Adrenal gland (tissue), 12 donors: Measurements from ENCODE around the gene SYCE3. TPM values are rescaled to one million over a fixed set of nuclear protein-coding genes. Genes with fewer than 3 reads are reported as not detected.

Source experiments
- DNase-seq, 7 donors: peaks; one replicate each; pipeline ENCODE4 v3.0.0-alpha.2; 2019 to 2020
- H3K27ac ChIP-seq, 5 donors: fragments of 200-600 bp; sonication (generic) in 4 of 5; 1 replicate in 3 of 5; 2 replicates in 2 of 5; pipeline versions ENCODE4 v1.5.1 to v1.8.0; 2016 to 2020; ENCODE audit warnings: mild to moderate bottlenecking in 1 of 5
- H3K27me3 ChIP-seq: fragments of 200-600 bp; 2 replicates; pipeline ENCODE4 v1.8.0; 2021
- H3K36me3 ChIP-seq, 2 donors: fragments of 200-600 bp; replicated peaks in 1 of 2; 1 replicate in 1 of 2; 2 replicates in 1 of 2; pipeline versions ENCODE4 v1.5.1 to v1.8.0; 2018 to 2022
- H3K4me1 ChIP-seq, 2 donors: fragments of 200-600 bp; replicated peaks in 1 of 2; 1 replicate in 1 of 2; 2 replicates in 1 of 2; pipeline versions ENCODE4 v1.5.1 to v1.8.0; 2018 to 2021
- H3K4me3 ChIP-seq, 4 donors: fragments of 200-600 bp; sonication (generic) in 3 of 4; one replicate each; pipeline ENCODE4 v1.5.1; 2016 to 2018
- H3K9me3 ChIP-seq, 3 donors: fragments of 200-600 bp; sonication (generic) in 1 of 3; replicated peaks in 1 of 3; 1 replicate in 2 of 3; 2 replicates in 1 of 3; pipeline versions ENCODE4 v1.5.1 to v1.8.0; 2016 to 2021
- POLR2A ChIP-seq, 2 donors: fragments of 450-650 bp; IDR thresholded peaks; one replicate each; pipeline ENCODE4 v1.6.1; 2017; ENCODE audit warnings: antibody characterized with exemption in 2 of 2, mild to moderate bottlenecking in 2 of 2, moderate library complexity in 1 of 2
- WGBS, 4 donors: extraction: QIAGEN DNeasy Blood & Tissue Kit in 2 of 4; methylation state at CpG; one replicate each; pipeline versions ENCODE4 v1.1.5 to v1.1.7; 2013 to 2017; 5-methylcytosine and 5-hydroxymethylcytosine counted together
- intact Hi-C, 2 donors: fragments of 100-400 bp; cut with DNase I; formaldehyde crosslinking; loops; one replicate each; pipeline versions ENCODE4 v1.14.1 to v1.15.0; 2022 to 2023
- polyA plus RNA-seq, 3 donors: library from polyadenylated mRNA; stranded (reverse); fragments of 200-250 nt in 2 of 3; fragments of 350-450 nt in 1 of 3; fragmentation: Illumina TruSeq in 1 of 3; extraction: RNeasy Lipid Tissue Mini Kit (QIAGEN cat#74804) in 1 of 3; gene quantifications; one replicate each; pipeline ENCODE4 v1.2.3, GENCODE V29; 2013 to 2014
- total RNA-seq, 9 donors: library from RNA; depleted of rRNA in 4 of 9; stranded (reverse); fragments of >200 nt in 4 of 9; fragments of 120-200 nt in 1 of 9; fragmentation: NEBNext Ultra II Directional in 1 of 9; extraction: Animal tissue kit (Norgen Biotek cat#: 25700) in 1 of 9; gene quantifications; one replicate each; pipeline versions ENCODE4 v1.1.0 to v1.2.4, GENCODE V29; 2013 to 2023
- TF ChIP-seq, protein P1 (sequence below), 6 experiments: fragments of 450-650 bp in 4 of 6; fragments of 200-600 bp in 2 of 6; sonication (generic) in 1 of 6; IDR thresholded peaks; 1 replicate in 5 of 6; 2 replicates in 1 of 6; pipeline versions ENCODE4 v1.5.1 to v1.8.0; 2016 to 2021; ENCODE audit warnings: antibody characterized with exemption in 6 of 6, mild to moderate bottlenecking in 2 of 6, moderate library complexity in 1 of 6
- donor health status: healthy with polysubstance abuse.
- donor health status: Bipolar disorder and iron deficiency.
- donor health status: DM: yes; HTN: yes; CAD: no.
- donor health status: DM: no; HTN: no; CAD: no.
- donor health status: DM: no; HTN: no; CAD: no.
- donor health status: DM: yes; HTN: yes; CAD: no.

Gene SYCE3
- total and polyA plus RNA-seq, 12 donors: 0.57 to 7.2 (median 0.87) TPM; not detected in 5

DNA sequence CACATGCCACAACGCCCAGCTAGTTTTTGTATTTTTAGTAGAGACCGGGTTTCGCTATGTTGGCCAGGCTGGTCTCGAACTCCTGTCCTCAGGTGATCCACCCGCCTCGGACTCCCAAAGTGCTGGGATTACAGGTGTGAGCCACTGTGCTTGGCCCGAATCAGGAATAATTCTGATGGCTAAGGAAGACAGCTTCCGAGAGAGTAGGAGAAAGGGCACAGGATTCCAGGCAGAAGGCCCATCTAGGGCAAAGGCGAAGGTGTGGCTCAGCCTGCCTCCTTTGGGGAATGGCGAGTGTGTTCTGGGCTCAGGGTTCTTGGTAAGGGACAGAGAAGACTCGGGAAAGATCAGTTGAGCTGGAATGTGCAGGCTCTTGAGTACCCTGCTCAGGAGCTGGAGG is 1.6 kb upstream of the SYCE3 start:
- intact Hi-C loops: no loop called here
- TF ChIP-seq, protein P1, sequence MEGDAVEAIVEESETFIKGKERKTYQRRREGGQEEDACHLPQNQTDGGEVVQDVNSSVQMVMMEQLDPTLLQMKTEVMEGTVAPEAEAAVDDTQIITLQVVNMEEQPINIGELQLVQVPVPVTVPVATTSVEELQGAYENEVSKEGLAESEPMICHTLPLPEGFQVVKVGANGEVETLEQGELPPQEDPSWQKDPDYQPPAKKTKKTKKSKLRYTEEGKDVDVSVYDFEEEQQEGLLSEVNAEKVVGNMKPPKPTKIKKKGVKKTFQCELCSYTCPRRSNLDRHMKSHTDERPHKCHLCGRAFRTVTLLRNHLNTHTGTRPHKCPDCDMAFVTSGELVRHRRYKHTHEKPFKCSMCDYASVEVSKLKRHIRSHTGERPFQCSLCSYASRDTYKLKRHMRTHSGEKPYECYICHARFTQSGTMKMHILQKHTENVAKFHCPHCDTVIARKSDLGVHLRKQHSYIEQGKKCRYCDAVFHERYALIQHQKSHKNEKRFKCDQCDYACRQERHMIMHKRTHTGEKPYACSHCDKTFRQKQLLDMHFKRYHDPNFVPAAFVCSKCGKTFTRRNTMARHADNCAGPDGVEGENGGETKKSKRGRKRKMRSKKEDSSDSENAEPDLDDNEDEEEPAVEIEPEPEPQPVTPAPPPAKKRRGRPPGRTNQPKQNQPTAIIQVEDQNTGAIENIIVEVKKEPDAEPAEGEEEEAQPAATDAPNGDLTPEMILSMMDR (IDR thresholded peaks at IDR 0.05): no peak
- no peak for TF ChIP-seq POLR2A (IDR thresholded peaks at IDR 0.05)
- Histone ChIP-seq H3K27me3 (no peaks in the 10 kb centered on the region), H3K27ac (no peak overlapping the region), H3K9me3 (no peaks in the 10 kb centered on the region), H3K4me1 (peaks cover 6 to 8% of the 10 kb centered on the region in 2 donors), H3K36me3 (no peaks in the 10 kb centered on the region), H3K4me3 (no peak overlapping the region)
- WGBS, 4 donors: 84 to 95% (median 89%) methylated on average over 11 of the region's 11 CpGs
- DNase-seq: no peak

DNA sequence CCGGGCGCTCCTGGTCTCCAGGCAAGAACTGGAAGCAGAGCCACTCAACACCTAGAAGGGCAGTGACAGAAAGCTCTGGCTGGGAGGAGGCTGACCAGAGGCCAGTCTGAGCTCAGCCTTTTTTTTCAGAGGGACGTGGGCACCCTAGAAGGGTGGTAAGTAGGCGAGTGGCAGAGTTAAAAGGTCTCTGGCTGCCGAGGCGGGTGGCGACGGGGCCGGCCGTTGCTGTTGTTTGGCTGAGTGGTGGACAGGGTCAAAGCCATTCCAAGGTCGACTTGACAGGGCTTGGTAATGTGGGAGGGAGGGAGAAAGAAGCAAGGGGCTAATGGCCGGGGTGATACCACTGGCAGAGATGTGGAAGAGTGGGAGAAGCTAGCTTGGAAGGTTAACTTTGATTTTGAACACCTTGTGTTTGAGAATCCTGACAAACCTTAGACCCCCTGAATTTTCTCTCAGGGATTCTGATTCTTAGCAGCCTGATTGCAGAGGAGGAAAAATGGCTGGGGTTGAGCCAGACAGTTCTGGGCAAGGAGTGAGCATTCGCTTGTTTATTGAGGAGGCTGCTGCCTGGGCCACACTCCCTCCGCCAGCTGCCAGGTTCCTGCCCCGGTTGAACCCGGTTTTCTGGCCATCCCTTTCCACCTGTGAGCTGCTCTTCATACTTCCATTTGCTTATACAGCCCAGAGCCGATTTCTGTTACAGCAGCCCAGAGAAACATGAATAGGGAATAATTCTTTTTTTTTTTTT is 868 bp upstream of the SYCE3 start:
- Histone ChIP-seq H3K9me3 (no peaks in the 10 kb centered on the region), H3K36me3 (no peaks in the 10 kb centered on the region), H3K4me1 (peaks cover 6 to 8% of the 10 kb centered on the region in 2 donors), H3K27me3 (no peaks in the 10 kb centered on the region), H3K4me3 (peak overlapping the region; percentile 13 to 74 (median 44)), H3K27ac (peak overlapping the region in 4 of 5 donors; percentile 42 to 79 (median 66))
- intact Hi-C loops: no loop called here
- DNase-seq: peak in 4 of 7 donors; percentile 27 to 50 (median 43)
- WGBS, 4 donors: 20 to 23% (median 22%) methylated on average over 17 of the region's 17 CpGs
- TF ChIP-seq, protein P1 (IDR thresholded peaks at IDR 0.05): no peak
- no peak for TF ChIP-seq POLR2A (IDR thresholded peaks at IDR 0.05)

DNA sequence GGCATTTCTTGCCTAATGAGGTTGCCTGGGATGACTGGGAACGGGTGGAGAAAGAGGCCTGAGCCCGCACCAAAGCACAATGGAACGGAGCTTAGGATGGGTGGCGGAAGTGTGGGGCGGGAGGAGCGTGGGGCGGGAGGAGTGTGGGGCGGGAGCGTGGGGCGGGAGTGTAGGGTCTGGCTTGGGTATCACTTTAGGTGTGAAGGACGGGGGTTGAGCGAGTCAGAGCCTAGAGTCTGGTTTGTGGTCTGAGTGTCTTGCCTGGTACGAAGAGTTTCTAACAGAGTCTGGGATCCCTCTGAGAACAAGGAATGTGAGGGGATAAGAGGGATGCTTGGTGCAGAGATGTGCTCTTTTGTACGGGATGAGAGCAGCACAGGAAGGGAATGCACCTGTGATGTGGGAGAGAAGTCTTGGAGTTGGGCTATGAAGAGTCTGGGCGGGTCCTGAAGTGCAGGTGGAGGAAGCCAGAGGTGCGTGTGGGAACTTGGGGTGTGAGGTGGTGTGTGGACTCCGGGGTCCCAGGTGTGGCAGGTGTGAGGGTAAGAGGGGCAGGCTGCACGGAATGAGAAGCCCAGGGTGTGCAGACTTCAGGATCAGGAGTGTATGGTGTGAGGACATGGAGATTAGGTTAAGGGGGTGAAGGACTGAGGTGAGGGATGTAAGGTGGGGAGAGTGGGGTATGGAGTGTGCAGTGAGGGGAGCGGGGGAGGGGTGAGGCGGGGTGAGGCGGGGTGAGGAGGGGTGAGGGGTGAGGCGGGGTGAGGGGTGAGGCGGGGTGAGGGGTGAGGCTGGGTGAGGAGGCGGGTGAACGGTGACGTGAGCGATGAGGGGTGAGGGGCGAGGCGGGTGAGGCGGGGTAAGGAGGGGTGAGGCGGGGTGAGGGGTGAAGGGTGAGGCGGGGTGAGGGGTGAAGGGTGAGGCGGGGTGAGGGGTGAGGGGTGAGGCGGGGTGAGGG is 1.0 kb downstream of the SYCE3 start:
- Histone ChIP-seq H3K4me3 (no peak overlapping the region), H3K27me3 (no peaks in the 10 kb centered on the region), H3K9me3 (no peaks in the 10 kb centered on the region), H3K27ac (no peak overlapping the region), H3K36me3 (no peaks in the 10 kb centered on the region), H3K4me1 (peaks cover 6 to 8% of the 10 kb centered on the region in 2 donors)
- intact Hi-C loops: no loop called here
- DNase-seq: peak in 1 of 7 donors; percentile 24
- 81 to 88% (median 85%) methylated on average over 18 to 21 of the region's 34 CpGs for WGBS, 4 donors
- no peak for TF ChIP-seq POLR2A (IDR thresholded peaks at IDR 0.05)
- TF ChIP-seq, protein P1 (IDR thresholded peaks at IDR 0.05): no peak

DNA sequence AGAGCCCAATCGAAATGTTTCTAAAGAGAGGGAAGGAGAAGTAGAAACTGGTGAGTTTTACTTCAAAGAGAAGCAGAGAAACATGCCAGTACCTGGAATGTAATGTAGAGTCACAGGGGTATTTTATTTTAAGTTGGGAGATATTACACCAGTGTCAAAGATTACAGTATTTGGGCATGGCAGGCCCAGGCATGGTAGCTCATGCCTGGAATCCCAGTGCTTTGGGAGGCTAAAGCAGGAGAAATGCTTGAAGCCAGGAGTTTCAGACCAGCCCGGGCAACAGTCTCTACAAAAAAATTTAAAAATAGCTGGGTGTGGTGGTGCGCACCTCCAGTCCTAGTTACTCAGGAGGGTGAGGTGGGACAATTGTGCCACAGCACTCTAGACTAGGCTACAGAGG is 2.7 kb downstream of the SYCE3 start:
- TF ChIP-seq, protein P1 (IDR thresholded peaks at IDR 0.05): no peak
- no peak for TF ChIP-seq POLR2A (IDR thresholded peaks at IDR 0.05)
- DNase-seq: no peak
- intact Hi-C loops: no loop called here
- no peak overlapping the region for H3K4me3 ChIP-seq
- no peaks in the 10 kb centered on the region for H3K36me3 ChIP-seq
- no peaks in the 10 kb centered on the region for H3K9me3 ChIP-seq
- WGBS, 4 donors: 78 to 90% (median 86%) methylated on average over 3 of the region's 3 CpGs
- H3K4me1 ChIP-seq: peaks cover 6 to 8% of the 10 kb centered on the region in 2 donors
- no peaks in the 10 kb centered on the region for H3K27me3 ChIP-seq
- no peak overlapping the region for H3K27ac ChIP-seq
